ENCODE data around the gene DCK. TPM values are rescaled to one million over a fixed set of nuclear protein-coding genes. Genes with fewer than 3 reads are reported as not detected.
"Not testable (repeated sequence)": the region's sequence is repeated elsewhere in the genome, so short reads cannot be mapped to it uniquely, and the experiment has no call there.

Gene DCK
- total RNA-seq, 2 donors from 2014 or later = 36.6 to 54.2 TPM

- H3K36me3 Mint-ChIP-seq = peaks cover 4 to 15% of the 10 kb centered on the region in 2 donors
- no peaks in the 10 kb centered on the region for H3K9me3 Mint-ChIP-seq
- ATAC-seq (no peak), DNase-seq (ENCODE audit: low spot score in 2 of 2) (no peak)
- no peak overlapping the region for H3K27ac Mint-ChIP-seq
Measured at GRCh38 chr4:71025654-71026053, 32.2 kb downstream of the DCK start.

DNA sequence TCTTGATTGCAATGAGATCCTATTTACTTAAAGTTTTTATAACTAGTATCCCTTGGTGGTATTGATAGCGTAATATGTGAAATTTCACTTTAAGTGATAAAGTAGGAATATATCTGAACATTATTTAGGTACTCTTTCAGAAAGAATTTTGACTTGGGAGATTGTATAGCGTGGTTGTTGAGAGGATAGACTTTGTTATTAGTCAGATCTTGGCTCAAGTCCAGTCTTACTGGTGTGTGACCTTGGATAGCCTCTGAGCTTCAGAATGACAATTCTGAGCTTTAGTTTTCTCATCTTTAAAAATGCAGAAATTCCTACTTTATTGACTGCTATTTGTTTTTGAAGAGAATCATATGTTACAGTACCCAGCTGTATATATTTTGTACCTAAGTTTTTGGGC, 32.6 kb downstream of the DCK start:
- no peak for DNase-seq (ENCODE audit: low spot score in 2 of 2)
- Mint-ChIP-seq H3K36me3 (peaks cover 4 to 15% of the 10 kb centered on the region in 2 donors), H3K9me3 (no peaks in the 10 kb centered on the region), H3K27ac (no peak overlapping the region)
- ATAC-seq = no peak

- peaks cover 12 to 15% of the 10 kb centered on the region in 2 donors for H3K36me3 Mint-ChIP-seq
- no peaks in the 10 kb centered on the region for H3K9me3 Mint-ChIP-seq
- DNase-seq (ENCODE audit: low spot score in 2 of 2) (no peak), ATAC-seq (no peak)
- H3K27ac Mint-ChIP-seq = no peak overlapping the region
Measured at GRCh38 chr4:71027611-71028010, 34.2 kb downstream of the DCK start.

DNA sequence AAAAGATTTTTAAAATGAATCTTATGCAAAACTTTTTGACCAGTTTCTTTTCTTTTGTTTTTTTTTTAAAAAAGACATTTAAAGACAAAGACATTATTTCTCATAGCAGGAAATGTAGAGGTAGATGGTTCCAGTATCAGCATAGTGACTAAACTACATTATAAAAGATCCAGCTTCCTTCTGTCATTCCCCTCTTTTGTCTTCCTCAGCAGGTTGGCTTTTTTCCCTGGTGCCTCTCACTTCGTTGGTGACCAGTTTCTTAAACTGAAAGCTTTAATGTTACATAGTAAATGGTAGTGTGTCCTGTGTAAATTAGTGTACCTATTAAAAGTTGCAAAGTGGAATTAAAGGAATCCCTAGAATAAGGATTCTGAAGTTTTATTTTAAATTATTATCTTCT, 36.1 kb downstream of the DCK start:
- Mint-ChIP-seq H3K27ac (no peak overlapping the region), H3K36me3 (peaks cover 15 to 20% of the 10 kb centered on the region in 2 donors), H3K9me3 (no peaks in the 10 kb centered on the region)
- no peak for ATAC-seq
- DNase-seq (ENCODE audit: low spot score in 2 of 2) = no peak

DNA sequence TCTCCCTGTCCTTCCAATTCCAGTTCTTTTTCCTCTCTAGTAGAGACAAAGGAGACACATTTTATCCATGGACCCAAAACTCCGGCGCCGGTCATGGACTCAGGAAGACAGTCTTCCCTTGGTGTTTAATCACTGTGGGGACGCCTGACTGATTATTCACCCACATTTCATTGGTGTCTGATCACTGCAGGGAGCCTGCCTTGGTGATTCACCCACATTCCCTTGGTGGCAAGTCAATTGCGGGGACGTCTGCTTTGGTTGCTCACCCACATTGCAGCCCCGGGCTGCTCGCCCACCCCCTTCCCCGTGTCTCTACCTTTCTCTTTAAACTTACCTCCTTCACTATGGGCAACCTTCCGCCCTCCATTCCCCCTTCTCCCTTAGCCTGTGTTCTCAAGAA, 38.7 kb downstream of the DCK start:
- ATAC-seq; H3K27ac Mint-ChIP-seq; DNase-seq (ENCODE audit: low spot score in 2 of 2); H3K9me3 Mint-ChIP-seq: not testable (repeated sequence)
- H3K36me3 Mint-ChIP-seq = peaks cover 3 to 16% of the 10 kb centered on the region in 2 donors

GRCh38 chr4:71045256-71045655, 51.8 kb downstream of the DCK start:
- peak in 1 of 2 donors; percentile 20 for ATAC-seq
- DNase-seq (ENCODE audit: low spot score in 2 of 2) = no peak
- Mint-ChIP-seq H3K9me3 (peaks cover 4 to 10% of the 10 kb centered on the region in 2 donors), H3K36me3 (peaks cover 9 to 32% of the 10 kb centered on the region in 2 donors), H3K27ac (no peak overlapping the region)

GRCh38 chr4:71049395-71049794, 55.9 kb downstream of the DCK start:
- peaks cover 0 to 4% of the 10 kb centered on the region in 2 donors for H3K9me3 Mint-ChIP-seq

GRCh38 chr4:71050809-71051208, 57.4 kb downstream of the DCK start:
- Mint-ChIP-seq H3K36me3 (no peaks in the 10 kb centered on the region), H3K9me3 (peaks cover 0 to 4% of the 10 kb centered on the region in 2 donors), H3K27ac (no peak overlapping the region)
- no peak for ATAC-seq
- no peak for DNase-seq (ENCODE audit: low spot score in 2 of 2)

More at GRCh38 chr4:71049395-71049794, 55.9 kb downstream of the DCK start:
- DNase-seq (ENCODE audit: low spot score in 2 of 2) (no peak), ATAC-seq (no peak)
- H3K36me3 Mint-ChIP-seq = no peaks in the 10 kb centered on the region
- H3K27ac Mint-ChIP-seq = no peak overlapping the region

DNA sequence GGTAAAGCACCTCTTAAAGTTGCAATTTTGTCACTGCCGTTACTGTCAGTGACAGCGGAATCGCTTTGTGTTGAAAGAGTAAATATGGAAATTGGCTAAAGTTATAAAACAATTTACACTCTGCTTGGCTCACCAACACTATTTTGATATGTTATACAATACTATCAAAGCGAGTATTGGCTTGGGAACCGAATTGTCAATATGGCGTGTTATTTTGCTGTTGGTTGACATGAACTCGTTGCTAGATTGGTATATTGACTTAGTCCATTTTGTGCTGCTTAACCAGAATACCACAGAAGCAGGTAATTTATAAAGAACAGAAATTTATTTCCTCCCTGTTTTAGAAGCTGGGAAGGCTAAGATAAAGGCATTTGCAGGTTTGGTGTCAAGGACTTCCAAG, 58.6 kb downstream of the DCK start:
- Mint-ChIP-seq H3K36me3 (no peaks in the 10 kb centered on the region), H3K9me3 (peaks cover 0 to 4% of the 10 kb centered on the region in 2 donors), H3K27ac (no peak overlapping the region)
- DNase-seq (ENCODE audit: low spot score in 2 of 2) (no peak), ATAC-seq (no peak)

GRCh38 chr4:71052716-71053115, 59.3 kb downstream of the DCK start:
- no peak overlapping the region for H3K27ac Mint-ChIP-seq
- ATAC-seq (no peak), DNase-seq (ENCODE audit: low spot score in 2 of 2) (no peak)
- H3K36me3 Mint-ChIP-seq = no peaks in the 10 kb centered on the region
- H3K9me3 Mint-ChIP-seq = peaks cover 0 to 4% of the 10 kb centered on the region in 2 donors

- not testable (repeated sequence) for ATAC-seq; DNase-seq (ENCODE audit: low spot score in 2 of 2); H3K9me3 Mint-ChIP-seq; H3K36me3 Mint-ChIP-seq; H3K27ac Mint-ChIP-seq
Measured at GRCh38 chr4:71053613-71054012, 60.2 kb downstream of the DCK start.

DNA sequence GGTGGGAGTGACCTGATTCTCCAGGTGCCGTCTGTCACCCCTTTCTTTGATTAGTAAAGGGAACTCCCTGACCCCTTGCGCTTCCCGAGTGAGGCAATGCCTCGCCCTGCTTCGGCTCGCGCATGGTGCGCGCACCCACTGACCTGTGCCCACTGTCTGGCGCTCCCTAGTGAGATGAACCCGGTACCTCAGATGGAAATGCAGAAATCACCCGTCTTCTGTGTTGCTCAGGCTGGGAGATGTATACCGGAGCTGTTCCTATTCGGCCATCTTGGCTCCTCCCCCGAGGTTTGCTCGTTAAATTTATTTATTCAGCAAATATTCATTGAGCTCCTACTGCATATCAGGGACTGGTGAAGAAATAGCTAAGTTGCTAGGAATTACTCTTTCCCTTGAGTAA, 66.1 kb downstream of the DCK start:
- H3K27ac Mint-ChIP-seq; ATAC-seq; DNase-seq (ENCODE audit: low spot score in 2 of 2); H3K9me3 Mint-ChIP-seq; H3K36me3 Mint-ChIP-seq: not testable (repeated sequence)

GRCh38 chr4:71062436-71062835, 69.0 kb downstream of the DCK start:
- no peak for DNase-seq (ENCODE audit: low spot score in 2 of 2)
- Mint-ChIP-seq H3K36me3 (no peaks in the 10 kb centered on the region), H3K27ac (no peak overlapping the region), H3K9me3 (no peaks in the 10 kb centered on the region)
- ATAC-seq = no peak

DNA sequence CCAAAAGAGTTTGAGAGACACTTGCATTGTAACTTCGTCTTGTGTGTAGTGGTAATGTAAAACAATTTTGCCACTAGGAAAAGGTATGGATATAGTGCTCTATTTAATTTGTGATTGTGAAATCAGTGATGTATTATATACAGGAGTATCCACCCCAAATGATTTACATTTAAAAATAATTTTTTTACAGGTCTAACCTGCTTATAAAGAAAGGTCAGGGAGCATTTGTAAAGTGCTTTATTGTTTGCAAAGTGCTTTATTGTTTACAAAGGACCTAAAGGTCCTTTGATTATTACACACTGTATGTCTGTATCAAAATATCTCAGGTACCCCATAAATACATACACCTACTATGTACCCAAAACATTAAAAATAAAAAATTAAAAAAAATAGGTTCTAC, 70.3 kb downstream of the DCK start:
- Mint-ChIP-seq H3K36me3 (no peaks in the 10 kb centered on the region), H3K27ac (no peak overlapping the region), H3K9me3 (no peaks in the 10 kb centered on the region)
- no peak for ATAC-seq
- DNase-seq (ENCODE audit: low spot score in 2 of 2) = no peak

DNA sequence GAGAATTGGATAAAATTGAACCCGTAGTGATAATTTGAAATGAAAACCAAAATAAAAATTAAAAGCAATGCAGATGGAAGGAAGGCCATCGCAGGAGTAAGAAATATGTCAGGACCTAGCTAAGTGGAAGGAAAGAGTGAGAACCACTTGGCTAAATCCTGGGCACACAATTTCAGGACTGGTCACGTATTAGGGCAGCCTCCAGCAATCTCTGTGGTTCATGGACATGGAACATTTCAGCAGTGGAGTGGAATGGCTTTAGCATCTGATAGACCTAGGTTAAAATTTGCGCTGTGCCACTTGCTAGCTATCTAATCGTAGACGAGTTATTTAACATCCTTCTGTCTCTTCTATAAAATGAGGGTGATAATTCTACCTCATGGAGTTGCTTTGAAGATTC, 71.1 kb downstream of the DCK start:
- Mint-ChIP-seq H3K36me3 (no peaks in the 10 kb centered on the region), H3K9me3 (no peaks in the 10 kb centered on the region), H3K27ac (no peak overlapping the region)
- ATAC-seq (no peak), DNase-seq (ENCODE audit: low spot score in 2 of 2) (no peak)

DNA sequence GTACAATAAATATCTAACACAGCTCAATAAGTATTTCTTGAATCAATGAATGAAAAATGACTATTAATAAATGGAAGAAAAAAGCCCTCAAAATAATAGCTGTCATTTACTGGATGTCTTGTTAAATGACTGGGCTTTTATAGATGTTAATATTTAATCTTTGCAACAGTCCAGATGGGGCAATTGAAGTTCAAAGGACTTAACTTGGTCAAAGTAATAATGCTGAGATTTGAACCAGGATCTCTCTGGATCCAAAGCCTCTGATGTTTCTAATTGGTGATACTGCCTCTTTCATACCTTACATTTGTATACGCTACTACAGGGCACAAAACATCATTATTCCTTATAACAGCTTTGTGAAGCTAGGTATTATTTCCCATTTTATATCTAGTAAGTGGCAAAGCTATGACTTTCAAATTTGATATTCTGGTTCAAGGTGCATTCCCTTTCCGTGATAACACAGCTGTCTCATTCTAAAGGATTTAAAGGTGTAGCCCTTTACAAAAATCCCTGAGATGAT, 72.6 kb downstream of the DCK start:
- ATAC-seq (no peak), DNase-seq (ENCODE audit: low spot score in 2 of 2) (no peak)
- Mint-ChIP-seq H3K9me3 (no peaks in the 10 kb centered on the region), H3K36me3 (no peaks in the 10 kb centered on the region), H3K27ac (no peak overlapping the region)

DNA sequence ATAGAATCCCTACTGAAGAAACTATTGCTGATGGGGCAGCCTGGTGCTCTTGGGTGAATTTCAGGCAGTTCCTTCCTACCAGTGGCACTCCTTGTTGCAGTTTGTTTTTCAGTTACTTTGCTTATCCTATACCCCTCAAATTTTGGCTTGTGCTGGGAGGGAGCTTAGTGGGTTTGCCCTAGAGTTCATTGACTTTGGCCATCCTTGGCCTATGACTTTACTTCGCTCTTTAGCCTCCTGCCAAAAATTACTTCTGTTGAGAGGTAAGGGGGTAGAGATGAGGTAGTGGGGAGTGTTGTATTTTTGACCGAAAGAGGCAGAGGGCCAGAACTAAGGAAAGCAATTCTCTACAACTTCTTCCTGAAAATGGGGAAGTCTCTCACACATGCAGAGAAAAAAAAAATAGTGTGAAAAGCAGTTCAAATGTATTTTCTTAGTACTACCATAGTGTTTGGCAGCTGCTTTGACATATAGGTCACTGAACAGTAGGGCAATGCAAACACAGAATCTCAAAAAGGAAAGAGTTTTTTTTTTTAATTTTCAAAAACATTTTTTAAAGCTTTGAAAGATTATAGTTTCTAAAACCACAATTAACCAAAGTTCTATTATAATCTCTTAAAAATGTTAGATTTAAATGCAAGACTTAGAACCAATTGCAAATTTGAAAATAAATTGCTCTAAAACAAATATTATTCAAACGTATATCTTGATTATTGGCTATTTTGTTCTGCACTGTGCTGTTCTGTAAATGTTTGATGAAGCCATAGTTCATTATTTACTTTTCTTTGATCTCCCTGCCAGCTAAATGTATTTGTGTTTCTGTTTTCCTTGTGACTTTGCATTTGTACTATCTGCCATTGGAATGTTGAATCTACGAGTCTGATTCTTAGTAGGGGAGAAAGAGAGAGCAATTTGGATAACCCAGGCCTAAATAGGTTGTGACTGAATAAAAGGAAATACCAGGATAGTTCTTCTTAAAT, 73.6 kb downstream of the DCK start:
- Mint-ChIP-seq H3K27ac (no peak overlapping the region), H3K9me3 (no peaks in the 10 kb centered on the region), H3K36me3 (no peaks in the 10 kb centered on the region)
- DNase-seq (ENCODE audit: low spot score in 2 of 2) (no peak), ATAC-seq (no peak)

GRCh38 chr4:71069063-71069462, 75.6 kb downstream of the DCK start:
- H3K27ac Mint-ChIP-seq = no peak overlapping the region
- H3K9me3 Mint-ChIP-seq = no peaks in the 10 kb centered on the region
- DNase-seq (ENCODE audit: low spot score in 2 of 2) (no peak), ATAC-seq (no peak)
- no peaks in the 10 kb centered on the region for H3K36me3 Mint-ChIP-seq
